NT2/D1 (cell line): ENCODE data around the gene TAC1.

Experiments
- SUZ12 ChIP-seq: IDR thresholded peaks from 2 replicates; pipeline ENCODE4 v1.6.1; 2011; ENCODE audit not compliant: insufficient read length, insufficient read depth; ENCODE audit errors: extremely low read depth
- YY1 ChIP-seq: IDR thresholded peaks from 2 replicates; pipeline ENCODE4 v1.6.1; 2011; ENCODE audit not compliant: insufficient read length, insufficient read depth

DNA sequence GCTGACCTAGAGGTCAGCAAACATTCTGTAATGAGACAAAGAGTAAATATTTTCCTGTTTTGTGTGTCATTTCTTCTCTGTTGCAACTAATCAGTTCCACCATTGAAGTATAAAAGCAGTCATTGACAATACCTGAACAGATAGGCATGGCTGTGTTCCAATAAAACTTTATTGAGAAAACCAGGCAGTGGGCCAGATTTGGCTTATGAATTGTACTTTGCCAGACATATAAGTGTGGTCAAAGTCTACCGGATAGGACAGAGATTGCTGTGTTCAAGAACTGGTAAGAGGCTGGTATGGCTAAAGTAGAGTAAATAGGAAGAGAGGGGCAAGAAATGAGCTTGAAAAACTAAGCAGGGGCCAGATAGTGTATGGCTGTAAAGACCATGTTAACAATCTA, 38.3 kb upstream of the TAC1 start:
- no peak for TF ChIP-seq SUZ12
- no peak for TF ChIP-seq YY1
